ENCODE results near the gene USP2.
A peak's percentile ranks its signal among the peaks of the same experiment; 100 is the strongest.

Gene USP2

GRCh38 chr11:119370486-119371046, 10.9 kb downstream of the USP2 start:
- Mint-ChIP-seq H3K36me3 (ENCODE audit: low read depth) (peaks cover 3% of the 10 kb centered on the region), H3K4me3 (peak overlapping the region in 2 of 3 experiments; percentile 18 to 29), H3K27ac (peak overlapping the region; percentile 20 to 92 (median 36)), H3K4me1 (peaks cover 84% of the 10 kb centered on the region), H3K27me3 (ENCODE audit: low read depth) (peaks cover 20% of the 10 kb centered on the region), H3K9me3 (no peaks in the 10 kb centered on the region)
- TF ChIP-seq CTCF (IDR thresholded peaks at IDR 0.05; ENCODE audit: unreplicated experiment in 3 of 3), result no peak

- Mint-ChIP-seq H3K27ac (peak overlapping the region; percentile 73 to 92 (median 91)), H3K36me3 (ENCODE audit: low read depth) (peaks cover 3% of the 10 kb centered on the region), H3K4me3 (peak overlapping the region; percentile 13 to 57 (median 30)), H3K27me3 (ENCODE audit: low read depth) (peaks cover 32% of the 10 kb centered on the region), H3K4me1 (peaks cover 86% of the 10 kb centered on the region), H3K9me3 (no peaks in the 10 kb centered on the region)
- no peak for TF ChIP-seq CTCF (IDR thresholded peaks at IDR 0.05; ENCODE audit: unreplicated experiment in 3 of 3)
Measured at GRCh38 chr11:119369132-119369925, 12.2 kb downstream of the USP2 start.

- peaks cover 3% of the 10 kb centered on the region for H3K36me3 Mint-ChIP-seq (ENCODE audit: low read depth)
- H3K27me3 Mint-ChIP-seq (ENCODE audit: low read depth), result peaks cover 32% of the 10 kb centered on the region
- H3K4me3 Mint-ChIP-seq, result peak overlapping the region; percentile 51 to 57 (median 52)
- H3K27ac Mint-ChIP-seq, result peak overlapping the region; percentile 73 to 92 (median 91)
- TF ChIP-seq CTCF (IDR thresholded peaks at IDR 0.05; ENCODE audit: unreplicated experiment in 3 of 3), result no peak
- no peaks in the 10 kb centered on the region for H3K9me3 Mint-ChIP-seq
- peaks cover 78% of the 10 kb centered on the region for H3K4me1 Mint-ChIP-seq
Measured at GRCh38 chr11:119368121-119369034, 13.1 kb downstream of the USP2 start.

- Mint-ChIP-seq H3K36me3 (ENCODE audit: low read depth) (peaks cover 3% of the 10 kb centered on the region), H3K9me3 (no peaks in the 10 kb centered on the region), H3K27me3 (ENCODE audit: low read depth) (peaks cover 34% of the 10 kb centered on the region), H3K27ac (peak overlapping the region; percentile 11 to 92 (median 91)), H3K4me1 (peaks cover 80% of the 10 kb centered on the region), H3K4me3 (peak overlapping the region in 1 of 3 experiments; percentile 12)
- no peak for TF ChIP-seq CTCF (IDR thresholded peaks at IDR 0.05; ENCODE audit: unreplicated experiment in 3 of 3)
Measured at GRCh38 chr11:119367661-119368120, 13.8 kb downstream of the USP2 start.

- peaks cover 85% of the 10 kb centered on the region for H3K4me1 Mint-ChIP-seq
Measured at GRCh38 chr11:119366690-119367620, 14.5 kb downstream of the USP2 start.

More at GRCh38 chr11:119366690-119367620, 14.5 kb downstream of the USP2 start:
- no peak for TF ChIP-seq CTCF (IDR thresholded peaks at IDR 0.05; ENCODE audit: unreplicated experiment in 3 of 3)
- Mint-ChIP-seq H3K4me3 (peak overlapping the region; percentile 5 to 60 (median 30)), H3K27me3 (ENCODE audit: low read depth) (peaks cover 37% of the 10 kb centered on the region), H3K9me3 (no peaks in the 10 kb centered on the region), H3K27ac (peak overlapping the region; percentile 11 to 92 (median 91)), H3K36me3 (ENCODE audit: low read depth) (peaks cover 3% of the 10 kb centered on the region)
